HepG2 (cell line): ENCODE results near the gene DCT. TPM values are rescaled to one million over a fixed set of nuclear protein-coding genes. Genes with fewer than 3 reads are reported as not detected.

Experiments used
- ATAC-seq: fragments of 200-7000 bp; cut with Tn5 transposase; 3 replicates; pipeline ENCODE4 v1.9.1; 2020; ENCODE audit warnings: mild to moderate bottlenecking, moderate library complexity
- BruUV-seq: library from RNA; stranded (reverse); fragments of 400-500 nt; replicated peaks from 2 replicates; lab custom pipeline; 2021; lab: Mats Ljungman, UMichigan
- CTCF ChIA-PET: fragments of 300-600 bp; formaldehyde crosslinking; extraction: SDS; loops from one replicate; lab custom pipeline; 2021; ENCODE audit warnings: low total read pairs, inconsistent platforms, low intra/inter-chr PET ratio; lab: Yijun Ruan, JAX
- POLR2A ChIA-PET: fragments of 350-600 bp; sonication (Branson Sonifier 250); formaldehyde crosslinking; loops from one replicate; lab custom pipeline; 2020; ENCODE audit warnings: antibody characterized with exemption, inconsistent platforms; lab: Yijun Ruan, JAX
- DNase-seq: peaks from one replicate; pipeline ENCODE4 v3.0.0-alpha.2; 2015; ENCODE audit warnings: low spot score
- FAIRE-seq: peaks from 3 replicates; lab custom pipeline; 2011; peaks lifted over from hg19 to GRCh38; lab: Jason Lieb, UNC
- H2AFZ ChIP-seq: one replicate; pipeline ENCODE4 v1.6.1; 2011; ENCODE audit warnings: low read length, inconsistent platforms
- H3K27ac ChIP-seq: fragments of 300-600 bp; 3 replicates; pipeline ENCODE4 v1.8.0; 2011; ENCODE audit warnings: mixed run types, mild to moderate bottlenecking, mixed read lengths, low read length, inconsistent platforms; ENCODE audit not compliant: insufficient read depth; ENCODE audit errors: extremely low read length
- H3K27me3 ChIP-seq, 2 experiments: fragments of 200-600 bp in 1 of 2; 2 replicates in 1 of 2; 3 replicates in 1 of 2; pipeline versions ENCODE4 v1.6.0 to v1.8.0; 2011; ENCODE audit warnings: low read length in 2 of 2, mild to moderate bottlenecking in 2 of 2, moderate library complexity in 2 of 2, inconsistent platforms in 1 of 2; ENCODE audit not compliant: insufficient read depth in 2 of 2, control insufficient read depth in 1 of 2
- H3K36me3 ChIP-seq, 2 experiments: fragments of 200-600 bp in 1 of 2; replicated peaks in 1 of 2; 2 replicates in 1 of 2; 3 replicates in 1 of 2; pipeline versions ENCODE4 v1.5.1 to v1.8.0; 2011; ENCODE audit warnings: low read length in 2 of 2, inconsistent platforms in 1 of 2; ENCODE audit not compliant: insufficient read depth in 2 of 2, control insufficient read depth in 1 of 2
- H3K4me1 ChIP-seq: 2 replicates; pipeline ENCODE4 v1.5.1; 2012; ENCODE audit warnings: low read length, inconsistent platforms; ENCODE audit not compliant: insufficient read depth
- H3K4me2 ChIP-seq: 2 replicates; pipeline ENCODE4 v1.6.0; 2011; ENCODE audit warnings: low read depth, low read length, inconsistent platforms
- H3K4me3 ChIP-seq, 3 experiments: fragments of 200-600 bp in 1 of 3; sonication (generic), shearing (Covaris generic) in 1 of 3; replicated peaks in 1 of 3; 2 replicates each; pipeline ENCODE4 v1.5.1; 2011 to 2016; ENCODE audit warnings: low read length in 3 of 3, inconsistent platforms in 2 of 3, low read depth in 2 of 3, mild to moderate bottlenecking in 2 of 3, control low read depth in 1 of 3, mixed read lengths in 1 of 3; ENCODE audit not compliant: insufficient read depth in 1 of 3
- H3K79me2 ChIP-seq: one replicate; pipeline ENCODE4 v1.6.1; 2011; ENCODE audit warnings: low read length, inconsistent platforms; ENCODE audit not compliant: insufficient read depth
- H3K9ac ChIP-seq: 2 replicates; pipeline ENCODE4 v1.6.0; 2011; ENCODE audit warnings: mild to moderate bottlenecking, low read depth, low read length, inconsistent platforms; ENCODE audit not compliant: insufficient read depth
- H3K9me3 ChIP-seq: 2 replicates; pipeline ENCODE4 v1.5.1; 2012; ENCODE audit warnings: mild to moderate bottlenecking, low read length
- H4K20me1 ChIP-seq: 2 replicates; pipeline ENCODE4 v1.6.0; 2011; ENCODE audit warnings: inconsistent platforms, mild to moderate bottlenecking, low read length, moderate library complexity; ENCODE audit not compliant: insufficient read depth
- CSRNP1 ChIP-seq: sonication (generic); formaldehyde crosslinking; IDR thresholded peaks from 2 replicates; pipeline ENCODE4 v1.8.1; 2023; ENCODE audit warnings: mild to moderate bottlenecking, missing genetic modification reagents
- ELF3 ChIP-seq: IDR thresholded peaks from 2 replicates; pipeline ENCODE4 v1.6.1; 2016; ENCODE audit warnings: missing genetic modification reagents, missing compliant biosample characterization
- EZH2 ChIP-seq: conservative IDR thresholded peaks from 2 replicates; pipeline ENCODE4 v1.6.1; 2012; ENCODE audit warnings: mild to moderate bottlenecking, low read depth, low read length, moderate library complexity
- KDM4B ChIP-seq: sonication (generic); formaldehyde crosslinking; IDR thresholded peaks from 2 replicates; pipeline ENCODE4 v1.4.0; 2020; ENCODE audit warnings: missing genetic modification reagents
- NCOA5 ChIP-seq: sonication (generic); formaldehyde crosslinking; IDR thresholded peaks from 2 replicates; pipeline ENCODE4 v1.4.0; 2020; ENCODE audit warnings: missing genetic modification reagents
- NFIC ChIP-seq: IDR thresholded peaks from 2 replicates; pipeline ENCODE4 v1.6.1; 2012; ENCODE audit warnings: mild to moderate bottlenecking, low read length, inconsistent platforms
- POLR2AphosphoS5 ChIP-seq: IDR thresholded peaks from 2 replicates; pipeline ENCODE4 v1.6.1; 2012; ENCODE audit warnings: low read depth, low read length
- RFXANK ChIP-seq: IDR thresholded peaks from 2 replicates; pipeline ENCODE4 v1.6.1; 2016
- SAP130 ChIP-seq: IDR thresholded peaks from 2 replicates; pipeline ENCODE4 v1.6.1; 2016; ENCODE audit warnings: low read depth
- ZBTB44 ChIP-seq: sonication (generic); formaldehyde crosslinking; IDR thresholded peaks from 2 replicates; pipeline ENCODE4 v1.4.0; 2020; ENCODE audit warnings: missing genetic modification reagents
- ZIK1 ChIP-seq: sonication (generic); formaldehyde crosslinking; IDR thresholded peaks from 2 replicates; pipeline ENCODE4 v1.5.0; 2020; ENCODE audit warnings: mild to moderate bottlenecking, low read depth, missing genetic modification reagents, borderline replicate concordance
- ZNF20 ChIP-seq: sonication (generic); formaldehyde crosslinking; IDR thresholded peaks from 2 replicates; pipeline ENCODE4 v1.4.0; 2020; ENCODE audit warnings: mild to moderate bottlenecking, moderate library complexity, missing genetic modification reagents
- ZNF230 ChIP-seq: sonication (generic); formaldehyde crosslinking; IDR thresholded peaks from 2 replicates; pipeline ENCODE4 v1.4.0; 2020; ENCODE audit warnings: mild to moderate bottlenecking, missing genetic modification reagents
- in situ Hi-C: cut with HindIII; loops from 2 replicates; pipeline ENCODE4 v1.10.0; 2017; ENCODE audit warnings: low pct_unique_long_range_greater_than_20kb; ENCODE audit not compliant: extremely low pct_ligation_motif_present
- intact Hi-C: fragments of 100-400 bp; cut with micrococcal nuclease; formaldehyde crosslinking; loops from one replicate; pipeline ENCODE4 v1.10.0; 2022; ENCODE audit not compliant: unreplicated experiment
- polyA plus RNA-seq, 8 experiments: library from polyadenylated mRNA; depleted of rRNA in 3 of 8; stranded (reverse) in 7 of 8; unstranded in 1 of 8; fragments of >200 nt; fragmentation: Illumina TruSeq in 4 of 8; extraction: Trizol in 4 of 8; gene quantifications; 2 replicates each; pipeline versions ENCODE4 v1.2.1 to v1.2.3, GENCODE V29; 2011 to 2016; ENCODE audit warnings: low read depth in 4 of 8, missing spikeins in 1 of 8, mixed read lengths in 1 of 8; ENCODE audit not compliant: insufficient read depth in 1 of 8
- total RNA-seq, 5 experiments: library from RNA; depleted of rRNA; stranded (reverse); fragments of >200 nt; fragmentation: Illumina TruSeq; extraction: Trizol; gene quantifications; 2 replicates each; pipeline ENCODE4 v1.2.3, GENCODE V29; 2016; ENCODE audit warnings: low read depth in 1 of 5
- TF ChIP-seq, protein P1 (sequence below): sonication (generic); formaldehyde crosslinking; IDR thresholded peaks from 2 replicates; pipeline ENCODE4 v1.4.0; 2020; ENCODE audit warnings: missing genetic modification reagents, borderline replicate concordance
- TF ChIP-seq, protein P2 (sequence below): sonication (generic); formaldehyde crosslinking; IDR thresholded peaks from 2 replicates; pipeline ENCODE4 v1.5.0; 2020; ENCODE audit warnings: missing genetic modification reagents

DCT gene
- total and polyA plus RNA-seq, 2 of the 13 experiments (the other 11 are each of a cell fraction or from before 2014, with no cell fraction given): not detected

DNA sequence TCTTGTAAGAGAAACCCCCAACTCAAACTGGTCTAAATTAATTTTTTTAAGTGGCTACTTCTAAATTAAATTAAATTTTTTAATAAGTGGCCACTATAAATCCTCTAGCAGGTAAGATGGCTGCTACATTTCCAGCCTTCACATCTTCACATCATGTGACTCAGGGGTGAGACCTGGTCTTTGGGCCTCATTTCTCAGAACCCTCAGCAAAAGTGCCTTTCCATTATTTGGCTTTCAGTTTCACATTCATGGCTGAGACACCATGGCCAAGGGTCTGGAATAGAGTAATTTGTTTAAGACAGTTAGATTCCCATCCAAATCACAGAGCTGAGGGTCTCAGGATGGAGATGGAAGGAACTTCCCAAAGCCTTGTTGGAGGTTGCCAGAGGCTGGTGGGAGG is 47.5 kb downstream of the DCT start:
- Histone ChIP-seq H2AFZ (no peak overlapping the region), H3K9me3 (no peaks in the 10 kb centered on the region), H3K9ac (no peak overlapping the region), H3K36me3 (no peaks in the 10 kb centered on the region), H3K27ac (no peak overlapping the region), H4K20me1 (no peaks in the 10 kb centered on the region), H3K4me3 (no peak overlapping the region), H3K79me2 (no peaks in the 10 kb centered on the region), H3K4me1 (peaks cover 15% of the 10 kb centered on the region), H3K27me3 (peaks cover 0 to 11% of the 10 kb centered on the region in 2 experiments; a peak in 3 of 5 replicates), H3K4me2 (no peak overlapping the region)
- no peak for FAIRE-seq
- no TSS peak for BruUV-seq
- intact Hi-C loops (no loop called here), in situ Hi-C loops (no loop called here)
- CTCF ChIA-PET: no interaction called here
- no peak for DNase-seq
- POLR2A ChIA-PET: no interaction called here
- ATAC-seq: no peak
- TF ChIP-seq RFXANK (no peak), KDM4B (CRISPR knock-in tag) (no peak), CSRNP1 (CRISPR knock-in tag) (no peak), ELF3 (no peak), SAP130 (no peak), NCOA5 (CRISPR knock-in tag) (no peak), ZNF20 (CRISPR knock-in tag) (no peak), POLR2AphosphoS5 (no peak), ZNF230 (CRISPR knock-in tag) (no peak), EZH2 (no peak), ZIK1 (no peak), ZBTB44 (CRISPR knock-in tag) (no peak), NFIC (no peak)
- TF ChIP-seq, protein P1, sequence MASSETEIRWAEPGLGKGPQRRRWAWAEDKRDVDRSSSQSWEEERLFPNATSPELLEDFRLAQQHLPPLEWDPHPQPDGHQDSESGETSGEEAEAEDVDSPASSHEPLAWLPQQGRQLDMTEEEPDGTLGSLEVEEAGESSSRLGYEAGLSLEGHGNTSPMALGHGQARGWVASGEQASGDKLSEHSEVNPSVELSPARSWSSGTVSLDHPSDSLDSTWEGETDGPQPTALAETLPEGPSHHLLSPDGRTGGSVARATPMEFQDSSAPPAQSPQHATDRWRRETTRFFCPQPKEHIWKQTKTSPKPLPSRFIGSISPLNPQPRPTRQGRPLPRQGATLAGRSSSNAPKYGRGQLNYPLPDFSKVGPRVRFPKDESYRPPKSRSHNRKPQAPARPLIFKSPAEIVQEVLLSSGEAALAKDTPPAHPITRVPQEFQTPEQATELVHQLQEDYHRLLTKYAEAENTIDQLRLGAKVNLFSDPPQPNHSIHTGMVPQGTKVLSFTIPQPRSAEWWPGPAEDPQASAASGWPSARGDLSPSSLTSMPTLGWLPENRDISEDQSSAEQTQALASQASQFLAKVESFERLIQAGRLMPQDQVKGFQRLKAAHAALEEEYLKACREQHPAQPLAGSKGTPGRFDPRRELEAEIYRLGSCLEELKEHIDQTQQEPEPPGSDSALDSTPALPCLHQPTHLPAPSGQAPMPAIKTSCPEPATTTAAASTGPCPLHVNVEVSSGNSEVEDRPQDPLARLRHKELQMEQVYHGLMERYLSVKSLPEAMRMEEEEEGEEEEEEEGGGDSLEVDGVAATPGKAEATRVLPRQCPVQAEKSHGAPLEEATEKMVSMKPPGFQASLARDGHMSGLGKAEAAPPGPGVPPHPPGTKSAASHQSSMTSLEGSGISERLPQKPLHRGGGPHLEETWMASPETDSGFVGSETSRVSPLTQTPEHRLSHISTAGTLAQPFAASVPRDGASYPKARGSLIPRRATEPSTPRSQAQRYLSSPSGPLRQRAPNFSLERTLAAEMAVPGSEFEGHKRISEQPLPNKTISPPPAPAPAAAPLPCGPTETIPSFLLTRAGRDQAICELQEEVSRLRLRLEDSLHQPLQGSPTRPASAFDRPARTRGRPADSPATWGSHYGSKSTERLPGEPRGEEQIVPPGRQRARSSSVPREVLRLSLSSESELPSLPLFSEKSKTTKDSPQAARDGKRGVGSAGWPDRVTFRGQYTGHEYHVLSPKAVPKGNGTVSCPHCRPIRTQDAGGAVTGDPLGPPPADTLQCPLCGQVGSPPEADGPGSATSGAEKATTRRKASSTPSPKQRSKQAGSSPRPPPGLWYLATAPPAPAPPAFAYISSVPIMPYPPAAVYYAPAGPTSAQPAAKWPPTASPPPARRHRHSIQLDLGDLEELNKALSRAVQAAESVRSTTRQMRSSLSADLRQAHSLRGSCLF (CRISPR knock-in tag): no peak
- TF ChIP-seq, protein P2, sequence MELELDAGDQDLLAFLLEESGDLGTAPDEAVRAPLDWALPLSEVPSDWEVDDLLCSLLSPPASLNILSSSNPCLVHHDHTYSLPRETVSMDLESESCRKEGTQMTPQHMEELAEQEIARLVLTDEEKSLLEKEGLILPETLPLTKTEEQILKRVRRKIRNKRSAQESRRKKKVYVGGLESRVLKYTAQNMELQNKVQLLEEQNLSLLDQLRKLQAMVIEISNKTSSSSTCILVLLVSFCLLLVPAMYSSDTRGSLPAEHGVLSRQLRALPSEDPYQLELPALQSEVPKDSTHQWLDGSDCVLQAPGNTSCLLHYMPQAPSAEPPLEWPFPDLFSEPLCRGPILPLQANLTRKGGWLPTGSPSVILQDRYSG (CRISPR knock-in tag): no peak
